K562 (cell line): ENCODE measurements around the gene CORO2A. TPM values are rescaled to one million over a fixed set of nuclear protein-coding genes. Genes with fewer than 3 reads are reported as not detected.

Source experiments
- ATAC-seq: fragments of 200-7000 bp; cut with Tn5 transposase; 3 replicates; pipeline ENCODE4 v1.9.1; 2020; ENCODE audit warnings: moderate library complexity
- BruUV-seq: library from RNA; stranded (reverse); fragments of 400-500 nt; replicated peaks from 2 replicates; lab custom pipeline; 2021; lab: Mats Ljungman, UMichigan
- CTCF ChIA-PET: fragments of 300-600 bp; formaldehyde crosslinking; extraction: SDS; loops from one replicate; lab custom pipeline; 2021; ENCODE audit warnings: low intra/inter-chr PET ratio; lab: Yijun Ruan, JAX
- POLR2A ChIA-PET: fragments of 300-600, 350-650 bp; sonication (Branson Sonifier 250); formaldehyde crosslinking; extraction: SDS; loops from one replicate; lab custom pipeline; 2021; ENCODE audit warnings: antibody characterized with exemption, inconsistent platforms; lab: Yijun Ruan, JAX
- DNase-seq, 4 experiments: peaks; one replicate each; pipeline versions ENCODE4 v3.0.0 to v3.0.0-alpha.2; 2011 to 2018; ENCODE audit warnings: low spot score in 3 of 4, mixed read lengths in 3 of 4; ENCODE audit errors: extremely low read depth in 1 of 4
- FAIRE-seq: peaks from 2 replicates; lab custom pipeline; 2011; peaks lifted over from hg19 to GRCh38; lab: Jason Lieb, UNC
- H2AFZ ChIP-seq: 2 replicates; pipeline ENCODE4 v1.6.0; 2011; ENCODE audit warnings: low read depth, low read length, control low read depth, inconsistent platforms
- H3K27ac ChIP-seq: fragments of 200-600 bp; 3 replicates; pipeline ENCODE4 v1.8.0; 2011; ENCODE audit warnings: low read depth, mild to moderate bottlenecking, control low read depth, inconsistent platforms, low read length, moderate library complexity, mixed read lengths; ENCODE audit errors: extremely low read depth
- H3K27me3 ChIP-seq, 2 experiments: fragments of 300-600 bp in 1 of 2; 2 replicates in 1 of 2; 3 replicates in 1 of 2; pipeline versions ENCODE4 v1.6.0 to v1.8.0; 2011; ENCODE audit warnings: inconsistent platforms in 2 of 2, low read length in 2 of 2, mild to moderate bottlenecking in 1 of 2, mixed read lengths in 1 of 2, moderate library complexity in 1 of 2; ENCODE audit not compliant: control insufficient read depth in 2 of 2, insufficient read depth in 2 of 2
- H3K36me3 ChIP-seq: fragments of 300-600 bp; 3 replicates; pipeline ENCODE4 v1.8.0; 2011; ENCODE audit warnings: mild to moderate bottlenecking, low read length, inconsistent platforms; ENCODE audit not compliant: control insufficient read depth, insufficient read depth
- H3K4me1 ChIP-seq, 2 experiments: fragments of 200-600 bp in 1 of 2; replicated peaks in 1 of 2; 2 replicates in 1 of 2; 3 replicates in 1 of 2; pipeline versions ENCODE4 v1.5.1 to v1.8.0; 2011; ENCODE audit warnings: inconsistent platforms in 2 of 2, low read length in 2 of 2, mild to moderate bottlenecking in 1 of 2, mixed read lengths in 1 of 2, moderate library complexity in 1 of 2; ENCODE audit not compliant: control insufficient read depth in 2 of 2, insufficient read depth in 2 of 2
- H3K4me2 ChIP-seq: 2 replicates; pipeline ENCODE4 v1.6.1; 2011; ENCODE audit warnings: low read length, control low read depth, inconsistent platforms, mixed read lengths; ENCODE audit not compliant: insufficient read depth
- H3K4me3 ChIP-seq: fragments of 200-600 bp; sonication (generic), shearing (Covaris generic); 2 replicates; pipeline ENCODE4 v1.5.1; 2016; ENCODE audit warnings: control low read depth, inconsistent platforms
- H3K79me2 ChIP-seq: fragments of 200-600 bp; 3 replicates; pipeline ENCODE4 v1.8.0; 2011; ENCODE audit warnings: low read length, inconsistent platforms; ENCODE audit not compliant: control insufficient read depth, insufficient read depth
- H3K9ac ChIP-seq, 2 experiments: 2 replicates each; pipeline versions ENCODE4 v1.6.0 to v1.6.1; 2011; ENCODE audit warnings: low read depth in 2 of 2, low read length in 2 of 2, control low read depth in 1 of 2, inconsistent platforms in 1 of 2, mild to moderate bottlenecking in 1 of 2, mixed read lengths in 1 of 2; ENCODE audit not compliant: insufficient read depth in 1 of 2
- H3K9me1 ChIP-seq: one replicate; pipeline ENCODE4 v1.6.0; 2011; ENCODE audit warnings: inconsistent platforms, mild to moderate bottlenecking, low read length, moderate library complexity; ENCODE audit not compliant: control insufficient read depth, insufficient read depth
- H3K9me3 ChIP-seq: replicated peaks from 2 replicates; pipeline ENCODE4 v1.5.1; 2011; ENCODE audit warnings: low read depth, low read length, inconsistent platforms; ENCODE audit not compliant: control insufficient read depth, insufficient read depth
- H4K20me1 ChIP-seq: replicated peaks from 2 replicates; pipeline ENCODE4 v1.6.1; 2011; ENCODE audit warnings: low read length, inconsistent platforms, mixed read lengths; ENCODE audit not compliant: control insufficient read depth, insufficient read depth
- CC2D1A ChIP-seq: fragments of 450-650 bp; IDR thresholded peaks from 2 replicates; pipeline ENCODE4 v1.6.1; 2017; ENCODE audit warnings: mild to moderate bottlenecking
- CEBPG ChIP-seq, 3 experiments: fragments of 200-800 bp in 1 of 3; sonication (Bioruptor generic) in 1 of 3; sonication (generic) in 1 of 3; formaldehyde crosslinking in 1 of 3; IDR thresholded peaks in 2 of 3; conservative IDR thresholded peaks in 1 of 3; 2 replicates each; pipeline versions ENCODE4 v1.6.1 to v1.8.0; 2016 to 2022; ENCODE audit warnings: missing compliant biosample characterization in 2 of 3, missing genetic modification characterization in 2 of 3, mild to moderate bottlenecking in 1 of 3, missing genetic modification reagents in 1 of 3
- FOSL1 ChIP-seq: fragments of 200-800 bp; sonication (Bioruptor generic); conservative IDR thresholded peaks from 2 replicates; pipeline ENCODE4 v1.6.1; 2016; ENCODE audit warnings: missing genetic modification characterization, missing compliant biosample characterization
- POLR2G ChIP-seq: fragments of 200-400 bp; formaldehyde crosslinking; IDR thresholded peaks from 2 replicates; pipeline ENCODE4 v1.6.1; 2017; ENCODE audit warnings: low read depth, mild to moderate bottlenecking, antibody characterized with exemption, low read length, moderate library complexity
- ZNF133 ChIP-seq: fragments of 250-450 bp; sonication (Bioruptor Pico); IDR thresholded peaks from 2 replicates; pipeline ENCODE4 v1.4.0; 2020; ENCODE audit warnings: mild to moderate bottlenecking
- WGBS: fragments of 100-300 bp; shearing (Covaris generic); methylation state at CpG from one replicate; pipeline ENCODE4 v1.1.6; 2016; ENCODE audit warnings: low coverage, mixed read lengths; ENCODE audit not compliant: insufficient coverage; ENCODE audit errors: missing lambda C conversion rate; 5-methylcytosine and 5-hydroxymethylcytosine counted together
- in situ Hi-C: fragments of 300-500 bp; cut with MboI; formaldehyde crosslinking; loops from 4 replicates; pipeline ENCODE4 v1.15.0; 2018; ENCODE audit warnings: inconsistent platforms, mixed read lengths
- intact Hi-C: fragments of 100-400 bp; cut with micrococcal nuclease; formaldehyde crosslinking; loops from 2 replicates; pipeline ENCODE4 v1.14.2; 2022
- polyA plus RNA-seq, 8 experiments: library from polyadenylated mRNA; depleted of rRNA in 4 of 8; stranded (reverse) in 5 of 8; unstranded in 3 of 8; fragments of >200 nt; fragmentation: Nextera tagmentation in 2 of 8; fragmentation: Illumina TruSeq in 1 of 8; extraction: Ambion mirVana in 2 of 8; extraction: Trizol in 1 of 8; gene quantifications; 2 replicates each; pipeline versions ENCODE4 v1.2.1 to v1.2.3, GENCODE V29; 2011 to 2014; ENCODE audit warnings: inconsistent platforms in 1 of 8, missing spikeins in 1 of 8
- total RNA-seq, 7 experiments: library from RNA; depleted of rRNA in 6 of 7; stranded (reverse); fragments of >200 nt in 6 of 7; fragmentation: Illumina TruSeq in 2 of 7; extraction: Trizol in 2 of 7; gene quantifications; 2 replicates each; pipeline versions ENCODE4 v1.2.1 to v1.2.3, GENCODE V29; 2011 to 2021; ENCODE audit warnings: low replicate concordance in 1 of 7
- TF ChIP-seq, protein P1 (sequence below): fragments of 250-450 bp; sonication (Bioruptor Pico); IDR thresholded peaks from 2 replicates; pipeline ENCODE4 v1.5.0; 2021; ENCODE audit warnings: mild to moderate bottlenecking, borderline replicate concordance

Gene CORO2A
- total and polyA plus RNA-seq, 9 of the 15 experiments (the other 6 are each of a cell fraction or from before 2014, with no cell fraction given): 9.5 to 26.6 (median 18.0) TPM

DNA sequence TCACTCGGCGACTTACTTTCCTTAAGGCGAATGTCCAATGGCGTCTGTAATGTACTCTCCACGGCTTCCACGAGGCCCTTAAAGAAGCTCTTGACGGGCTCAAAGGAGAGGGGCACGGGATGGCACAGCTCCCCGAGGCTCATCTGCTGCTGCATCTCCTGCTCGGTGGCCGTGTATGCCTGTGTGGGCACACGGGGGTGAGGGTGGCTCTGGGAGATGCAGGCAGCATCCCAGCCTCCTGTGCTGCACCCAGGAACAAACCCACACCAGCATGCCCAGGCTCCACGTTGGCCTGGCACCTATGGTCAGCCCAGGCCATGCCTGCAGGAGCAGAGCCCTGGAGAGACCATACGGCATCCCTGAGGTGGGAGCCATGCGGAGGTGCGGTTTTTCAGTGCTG lies 97.6 kb downstream of the CORO2A start:
- in situ Hi-C loops (no loop called here), intact Hi-C loops (no loop called here)
- H2AFZ ChIP-seq: no peak overlapping the region
- H3K36me3 ChIP-seq: peaks cover 69% of the 10 kb centered on the region
- ATAC-seq: no peak
- H4K20me1 ChIP-seq: no peaks in the 10 kb centered on the region
- H3K4me3 ChIP-seq: no peak overlapping the region
- ChIA-PET POLR2A (interaction anchor here (0.9 to 1.9 kb wide), 4 partner anchors 9 to 50 kb away, joined by 3 to 5 read pairs (median 4); no protein-coding TSS in a partner anchor), CTCF (no interaction called here)
- no peaks in the 10 kb centered on the region for H3K79me2 ChIP-seq
- no peak overlapping the region for H3K27ac ChIP-seq
- no peaks in the 10 kb centered on the region for H3K27me3 ChIP-seq
- H3K9me1 ChIP-seq: no peaks in the 10 kb centered on the region
- 93% methylated on average over 16 of the region's 16 CpGs for WGBS
- no peaks in the 10 kb centered on the region for H3K9me3 ChIP-seq
- BruUV-seq: no TSS peak
- TF ChIP-seq, protein P1, sequence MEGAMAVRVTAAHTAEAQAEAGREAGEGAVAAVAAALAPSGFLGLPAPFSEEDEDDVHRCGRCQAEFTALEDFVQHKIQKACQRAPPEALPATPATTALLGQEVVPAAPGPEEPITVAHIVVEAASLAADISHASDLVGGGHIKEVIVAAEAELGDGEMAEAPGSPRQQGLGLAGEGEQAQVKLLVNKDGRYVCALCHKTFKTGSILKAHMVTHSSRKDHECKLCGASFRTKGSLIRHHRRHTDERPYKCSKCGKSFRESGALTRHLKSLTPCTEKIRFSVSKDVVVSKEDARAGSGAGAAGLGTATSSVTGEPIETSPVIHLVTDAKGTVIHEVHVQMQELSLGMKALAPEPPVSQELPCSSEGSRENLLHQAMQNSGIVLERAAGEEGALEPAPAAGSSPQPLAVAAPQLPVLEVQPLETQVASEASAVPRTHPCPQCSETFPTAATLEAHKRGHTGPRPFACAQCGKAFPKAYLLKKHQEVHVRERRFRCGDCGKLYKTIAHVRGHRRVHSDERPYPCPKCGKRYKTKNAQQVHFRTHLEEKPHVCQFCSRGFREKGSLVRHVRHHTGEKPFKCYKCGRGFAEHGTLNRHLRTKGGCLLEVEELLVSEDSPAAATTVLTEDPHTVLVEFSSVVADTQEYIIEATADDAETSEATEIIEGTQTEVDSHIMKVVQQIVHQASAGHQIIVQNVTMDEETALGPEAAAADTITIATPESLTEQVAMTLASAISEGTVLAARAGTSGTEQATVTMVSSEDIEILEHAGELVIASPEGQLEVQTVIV (CRISPR knock-in tag): no peak
- TF ChIP-seq POLR2G (0 out of 2 replicates have a peak, but pooled peaks have one; percentile 39), FOSL1 (tag) (no peak), ZNF133 (CRISPR knock-in tag) (no peak), CC2D1A (no peak), CEBPG (CRISPR knock-in tag; IDR thresholded peaks at IDR 0.05) (no peak), CEBPG (tag; conservative IDR thresholded peaks at IDR 0.05 in 1 of 2, IDR thresholded peaks at IDR 0.05 in 1 of 2) (no peak)
- H3K4me2 ChIP-seq: no peak overlapping the region
- H3K9ac ChIP-seq: no peak overlapping the region; a peak in 2 of 4 replicates
- H3K4me1 ChIP-seq: no peaks in the 10 kb centered on the region; a peak in 1 of 5 replicates
- DNase-seq: no peak
- no peak for FAIRE-seq
